Embryonic facial prominence (tissue), 1 donor: ENCODE data around the gene ATAD3A.
A peak's percentile ranks its signal among the peaks of the same experiment; 100 is the strongest.
"Not testable (repeated sequence)": the region's sequence is repeated elsewhere in the genome, so short reads cannot be mapped to it uniquely, and the experiment has no call there.

Experiments
- DNase-seq: peaks from one replicate; pipeline ENCODE4 v3.0.0-alpha.2; 2016; ENCODE audit errors: extremely low spot score

ATAD3A gene

DNA sequence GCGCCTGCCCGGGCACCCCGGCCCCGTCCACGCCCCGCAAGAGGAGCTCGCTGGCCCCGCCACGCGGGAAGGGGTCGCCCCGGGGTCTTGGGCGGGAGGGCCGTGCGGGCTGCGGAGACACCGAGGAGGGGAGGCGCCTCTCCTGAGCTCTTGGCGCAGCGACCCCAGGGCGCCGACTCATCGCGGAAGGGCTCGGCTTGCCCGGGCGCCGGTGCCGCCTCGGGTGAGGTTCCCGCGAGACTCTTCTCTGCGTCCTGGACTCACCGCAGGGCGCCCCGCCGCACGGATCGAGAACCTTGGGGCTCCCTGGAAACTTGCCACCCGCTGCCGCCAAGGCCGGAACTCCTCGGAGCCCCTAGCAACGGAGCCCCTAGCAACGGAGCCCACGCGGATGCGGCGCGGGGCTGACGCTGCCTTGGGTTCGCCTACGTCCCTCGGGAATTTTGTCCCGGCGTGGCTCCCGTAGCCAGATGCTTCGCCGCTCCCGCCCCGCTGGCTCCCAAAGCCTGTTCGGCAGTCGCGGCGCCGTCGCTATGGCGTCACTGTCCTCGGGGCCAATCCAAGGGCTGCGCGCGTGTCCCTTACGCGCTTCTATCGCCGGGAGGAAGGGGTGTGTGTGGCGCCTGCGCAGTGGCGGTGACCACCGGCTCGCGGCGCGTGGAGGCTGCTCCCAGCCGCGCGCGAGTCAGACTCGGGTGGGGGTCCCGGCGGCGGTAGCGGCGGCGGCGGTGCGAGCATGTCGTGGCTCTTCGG is at the start of gene ATAD3A:
TSS of gene ATAD3A (plus strand) at position 630 of the 753 bp plus-strand sequence. CDS start at position 737, 107 bp downstream.
- peak; percentile 90 for DNase-seq

- DNase-seq, result no peak
Observed at GRCh38 chr1:1462318-1462966, 49.5 kb upstream of the ATAD3A start.

- no peak for DNase-seq
Observed at GRCh38 chr1:1463312-1463711, 48.6 kb upstream of the ATAD3A start.

DNA sequence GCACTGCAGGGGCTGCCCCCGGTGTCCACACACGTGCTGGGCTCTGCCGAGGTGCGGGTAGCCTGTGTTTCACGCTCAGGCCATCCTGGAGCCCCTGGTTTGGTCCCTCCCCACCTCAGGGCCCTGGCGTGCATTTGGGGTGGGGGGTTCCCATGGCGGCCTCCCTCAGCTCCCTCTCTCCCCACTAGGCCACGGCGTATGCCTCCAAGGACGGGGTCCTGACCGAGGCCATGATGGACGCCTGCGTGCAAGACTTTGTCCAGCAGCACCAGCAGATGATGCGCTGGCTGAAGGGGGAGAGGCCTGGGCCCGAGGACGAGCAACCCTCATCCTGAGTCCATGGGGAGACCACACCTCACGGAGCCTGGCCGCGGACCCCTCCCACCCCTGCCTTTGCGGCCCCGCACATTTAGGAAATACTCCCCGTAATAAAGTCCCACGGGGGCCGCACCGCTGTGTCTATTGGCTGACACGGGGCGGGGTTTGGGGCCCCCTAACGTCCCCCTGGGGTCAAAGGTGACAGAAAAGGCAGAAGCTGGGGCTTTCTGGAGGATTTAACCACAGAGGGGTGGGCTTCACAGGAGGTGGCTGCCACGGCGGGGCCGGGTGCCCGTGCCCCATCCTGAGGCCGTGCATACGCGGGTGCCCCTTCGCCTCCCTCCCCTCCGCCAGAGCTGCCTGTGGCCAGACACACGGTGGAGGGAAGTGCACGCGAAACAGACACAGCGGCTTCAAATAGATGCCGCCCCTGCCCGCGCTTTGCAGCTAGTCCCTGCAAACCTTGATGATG is 43.6 kb upstream of the ATAD3A start:
- DNase-seq, result not testable (repeated sequence)

GRCh38 chr1:1470626-1471388 is 41.2 kb upstream of the ATAD3A start:
- peak; percentile 9 for DNase-seq

DNA sequence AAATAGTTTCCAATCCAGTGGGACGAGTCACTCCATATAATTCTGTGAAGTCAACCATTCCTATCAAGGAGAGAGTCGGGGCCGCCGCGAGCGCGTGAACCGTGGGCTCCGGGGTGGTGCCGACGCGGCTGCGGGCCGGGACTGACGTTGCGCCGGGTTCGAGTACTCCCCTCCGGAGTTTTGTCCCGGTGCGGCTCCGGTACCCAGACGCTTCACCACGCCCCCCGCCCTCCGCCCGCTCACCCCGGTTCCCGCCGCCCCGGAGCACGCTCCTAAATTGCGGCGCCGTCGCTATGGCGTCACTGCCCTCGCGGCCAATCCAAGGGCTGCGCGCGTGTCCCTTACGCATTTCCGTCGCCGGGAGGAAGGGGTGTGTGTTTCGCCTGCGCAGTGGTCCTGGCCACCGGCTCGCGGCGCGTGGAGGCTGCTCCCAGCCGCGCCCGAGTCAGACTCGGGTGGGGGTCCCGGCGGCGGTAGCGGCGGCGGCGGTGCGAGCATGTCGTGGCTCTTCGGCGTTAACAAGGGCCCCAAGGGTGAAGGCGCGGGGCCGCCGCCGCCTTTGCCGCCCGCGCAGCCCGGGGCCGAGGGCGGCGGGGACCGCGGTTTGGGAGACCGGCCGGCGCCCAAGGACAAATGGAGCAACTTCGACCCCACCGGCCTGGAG is 40.4 kb upstream of the ATAD3A start, which contains the start of gene ATAD3B:
TSS of gene ATAD3B (plus strand) at position 377 of the 664 bp plus-strand sequence. CDS start at position 497, 120 bp downstream.
- peak; percentile 88 for DNase-seq

GRCh38 chr1:1472053-1472876 is 39.7 kb upstream of the ATAD3A start:
- DNase-seq, result not testable (repeated sequence)

DNA sequence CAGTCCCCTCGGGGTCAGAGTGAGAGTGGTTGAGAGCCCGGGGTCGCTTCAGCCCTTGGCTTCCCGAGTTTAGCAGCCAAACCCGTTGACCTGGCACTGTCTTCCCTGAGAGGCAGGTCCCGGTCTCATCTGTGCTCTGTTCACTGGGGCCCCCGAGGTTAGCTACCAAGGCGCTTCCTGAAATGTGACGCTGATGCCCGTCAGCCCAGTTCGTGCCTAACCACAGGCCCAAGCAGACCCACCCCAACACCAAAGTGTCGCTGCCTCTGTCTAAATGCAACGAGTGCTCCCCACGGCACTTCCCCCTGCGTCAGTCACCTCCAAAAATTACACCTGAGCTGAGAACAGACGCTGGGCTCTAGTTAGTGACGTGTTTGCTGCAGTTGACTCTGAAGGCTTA is 36.0 kb upstream of the ATAD3A start:
- not testable (repeated sequence) for DNase-seq

DNA sequence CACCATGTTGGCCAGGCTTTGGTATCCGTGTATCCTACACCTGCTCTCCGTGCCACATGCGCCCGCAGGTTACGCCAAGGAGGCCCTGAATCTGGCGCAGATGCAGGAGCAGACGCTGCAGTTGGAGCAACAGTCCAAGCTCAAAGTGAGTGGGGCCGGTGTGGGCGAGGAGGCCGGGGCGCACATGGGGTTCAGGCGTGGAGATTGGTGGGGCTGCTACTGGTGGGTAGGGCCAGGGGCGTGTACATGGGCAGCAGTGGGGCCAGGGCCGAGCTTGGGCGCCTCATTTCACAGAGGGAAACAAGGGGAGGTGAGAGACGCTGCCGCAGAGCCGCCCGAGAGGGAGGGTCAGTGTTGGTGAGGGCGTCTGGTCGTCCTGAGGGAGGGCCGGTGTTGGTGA is 34.8 kb upstream of the ATAD3A start:
- DNase-seq, result no peak

DNA sequence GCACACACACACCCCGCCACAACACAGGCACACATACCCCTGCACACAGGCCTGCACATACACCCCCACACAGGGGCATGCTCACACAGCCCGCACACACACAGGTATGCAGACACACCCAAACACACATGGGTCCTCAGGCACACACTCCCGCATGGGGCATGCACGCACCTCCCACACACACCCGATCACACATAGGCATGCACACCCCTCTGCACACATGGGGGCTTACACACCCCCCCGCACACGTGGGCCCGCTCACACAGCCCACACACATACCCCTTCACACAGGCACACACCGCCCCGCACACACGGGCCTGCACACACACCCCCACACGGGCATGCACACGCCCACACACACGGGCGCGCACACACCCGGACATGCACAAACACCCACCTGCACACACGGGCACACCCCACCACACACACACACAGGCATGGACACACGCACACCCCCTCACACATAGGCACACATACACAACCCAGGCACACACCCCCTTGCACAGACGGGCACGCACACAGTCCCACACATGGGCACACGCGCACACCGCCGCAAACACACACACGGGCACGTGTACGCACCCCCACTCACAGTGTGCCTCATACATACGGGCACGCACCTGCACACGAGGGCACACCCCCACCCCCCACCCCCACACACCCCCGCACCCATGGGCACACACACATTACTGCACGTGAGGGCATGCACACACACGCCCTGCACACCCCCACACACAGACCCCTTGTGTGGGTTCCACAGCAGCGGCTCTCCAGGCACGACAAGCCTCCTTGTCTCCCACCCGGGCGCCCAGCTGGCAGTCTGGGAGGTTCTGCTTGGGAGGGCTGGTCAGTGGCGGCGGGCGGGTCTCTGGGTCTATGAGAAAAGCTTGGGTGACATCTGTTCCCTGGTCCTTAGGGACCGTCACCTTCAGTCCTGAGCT is 32.1 kb upstream of the ATAD3A start:
- DNase-seq, result no peak

- not testable (repeated sequence) for DNase-seq
Observed at GRCh38 chr1:1480488-1480867, 31.5 kb upstream of the ATAD3A start.

DNA sequence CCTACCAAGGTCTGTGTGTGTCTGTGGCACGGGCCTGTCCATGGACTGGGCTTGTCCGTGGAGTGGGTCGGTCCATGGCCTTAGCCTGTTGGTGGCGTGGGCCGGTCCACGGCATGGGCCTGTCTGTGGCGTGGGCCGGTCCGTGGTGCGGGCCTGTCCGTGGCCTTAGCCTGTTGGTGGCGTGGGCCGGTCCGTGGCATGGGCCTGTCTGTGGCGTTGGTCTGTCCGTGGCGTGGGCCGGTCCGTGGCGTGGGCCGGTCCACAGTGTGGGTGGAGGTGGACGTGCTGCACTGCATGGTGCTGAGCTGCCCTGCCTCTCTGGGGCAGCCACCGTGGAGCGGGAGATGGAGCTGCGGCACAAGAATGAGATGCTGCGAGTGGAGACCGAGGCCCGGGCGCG is 30.2 kb upstream of the ATAD3A start:
- not testable (repeated sequence) for DNase-seq

- no peak for DNase-seq
Observed at GRCh38 chr1:1482856-1483255, 29.1 kb upstream of the ATAD3A start.

GRCh38 chr1:1483714-1484113 is 28.2 kb upstream of the ATAD3A start:
- DNase-seq, result no peak

DNA sequence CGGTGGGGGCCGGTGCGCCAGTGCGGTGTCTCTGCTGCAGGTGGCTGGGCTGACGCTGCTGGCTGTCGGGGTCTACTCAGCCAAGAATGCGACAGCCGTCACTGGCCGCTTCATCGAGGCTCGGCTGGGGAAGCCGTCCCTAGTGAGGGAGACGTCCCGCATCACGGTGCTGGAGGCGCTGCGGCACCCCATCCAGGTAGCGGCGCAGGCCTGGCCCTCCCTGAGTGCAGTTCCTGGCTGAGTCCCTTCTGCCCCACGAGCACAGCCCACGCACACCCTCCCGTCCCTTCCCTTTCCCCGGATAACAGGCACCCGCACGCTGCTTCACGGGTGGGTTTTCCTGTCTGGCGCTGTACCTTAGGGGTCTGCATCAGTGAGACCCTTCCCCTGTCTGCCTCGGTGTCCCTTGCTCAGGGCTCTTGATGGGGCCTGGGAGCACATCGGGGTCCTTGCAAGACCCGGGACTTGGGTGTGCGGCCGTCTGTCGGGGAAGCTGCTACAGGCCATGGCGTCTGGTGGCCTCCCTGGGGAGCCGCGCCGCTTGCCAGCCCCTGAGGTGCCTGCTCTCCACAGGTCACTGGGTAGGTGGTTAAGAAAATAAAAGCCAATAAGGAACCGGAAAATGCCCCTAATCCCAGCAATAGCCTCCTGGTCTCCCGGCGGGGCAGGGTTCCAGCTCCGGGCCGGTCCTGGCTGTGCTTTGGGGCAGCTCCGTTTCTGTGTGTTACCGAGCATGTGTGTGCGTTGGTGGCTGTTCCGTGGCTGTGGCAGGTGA is 26.8 kb upstream of the ATAD3A start:
- not testable (repeated sequence) for DNase-seq

- DNase-seq, result not testable (repeated sequence)
Observed at GRCh38 chr1:1485755-1486317, 26.1 kb upstream of the ATAD3A start.

- DNase-seq, result no peak
Observed at GRCh38 chr1:1487701-1488100, 24.3 kb upstream of the ATAD3A start.

GRCh38 chr1:1489231-1489630 is 22.7 kb upstream of the ATAD3A start:
- no peak for DNase-seq
